Measurements from ENCODE around the gene HMGB2.

The HMGB2 gene

DNA sequence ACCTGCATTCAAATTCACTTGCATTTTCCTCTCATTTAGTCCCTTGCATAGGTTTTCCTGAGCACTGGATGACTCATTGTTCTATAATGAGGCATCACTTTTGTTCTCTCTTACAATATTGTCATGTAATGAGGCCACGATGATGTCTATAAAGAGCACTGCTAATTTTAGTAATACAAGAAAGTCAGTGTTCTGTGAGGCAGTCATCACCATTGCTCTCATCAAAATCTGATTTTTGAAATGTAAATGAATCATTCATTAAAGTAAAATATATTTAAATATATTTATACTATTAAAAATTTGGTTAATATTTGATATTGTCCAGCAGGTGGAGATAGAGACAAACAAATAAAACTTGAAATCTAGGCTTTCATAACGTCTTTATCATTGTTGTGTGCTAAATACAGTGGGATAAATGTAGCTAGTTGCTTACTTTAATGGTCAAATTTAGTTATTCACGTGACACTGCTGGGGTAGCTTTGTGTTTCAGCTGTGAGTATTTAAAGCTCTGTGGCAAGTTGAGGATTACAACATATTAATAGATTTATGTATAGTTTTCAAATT, 15.4 kb downstream of the HMGB2 start:
- Mint-ChIP-seq H3K36me3 (peaks cover 7% of the 10 kb centered on the region), H3K9me3 (no peaks in the 10 kb centered on the region), H3K4me1 (no peaks in the 10 kb centered on the region), H3K27ac (no peak overlapping the region), H3K4me3 (no peak overlapping the region), H3K27me3 (no peaks in the 10 kb centered on the region)
- ATAC-seq, result no peak

DNA sequence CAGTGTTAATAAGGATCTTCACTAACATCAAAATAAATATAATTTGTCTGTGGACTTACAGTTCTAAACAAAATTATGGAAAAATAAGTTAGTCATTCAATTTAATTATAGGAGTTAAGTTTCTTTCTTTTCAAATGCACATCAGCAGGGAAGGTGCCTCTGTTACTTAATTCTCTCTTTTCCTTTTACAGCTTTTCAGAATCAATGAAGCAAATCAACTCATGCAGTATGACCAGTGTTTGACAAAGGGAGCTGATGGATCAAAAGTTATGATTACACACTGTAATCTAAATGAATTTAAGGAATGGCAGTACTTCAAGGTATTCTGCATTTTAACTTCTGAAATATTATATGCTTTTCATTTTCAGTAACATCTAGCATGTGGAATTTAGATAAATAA, 15.9 kb downstream of the HMGB2 start:
- Mint-ChIP-seq H3K36me3 (peaks cover 7% of the 10 kb centered on the region), H3K27me3 (no peaks in the 10 kb centered on the region), H3K4me3 (no peak overlapping the region), H3K9me3 (no peaks in the 10 kb centered on the region), H3K4me1 (no peaks in the 10 kb centered on the region), H3K27ac (no peak overlapping the region)
- no peak for ATAC-seq

DNA sequence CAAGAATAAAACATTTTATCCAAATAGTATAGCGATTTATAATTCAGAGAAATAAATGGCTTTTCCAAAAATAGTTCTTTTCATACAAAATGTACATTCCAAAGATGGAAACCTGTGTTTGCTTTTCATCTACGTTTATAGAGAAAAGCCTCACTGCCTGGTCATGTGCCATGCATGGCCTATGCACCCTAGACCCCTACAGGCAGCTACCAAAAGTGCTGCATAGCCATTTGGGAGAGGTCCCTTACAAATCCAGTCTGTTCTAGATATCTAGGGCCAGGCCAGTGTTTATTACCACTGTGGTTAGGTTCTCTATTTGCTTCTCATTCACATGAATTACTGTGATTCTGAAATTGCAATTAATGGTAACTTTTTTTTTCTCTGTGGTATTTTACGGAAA, 17.2 kb downstream of the HMGB2 start:
- peaks cover 7% of the 10 kb centered on the region for H3K36me3 Mint-ChIP-seq
- H3K4me3 Mint-ChIP-seq, result no peak overlapping the region
- H3K27ac Mint-ChIP-seq, result no peak overlapping the region
- no peak for ATAC-seq
- no peaks in the 10 kb centered on the region for H3K9me3 Mint-ChIP-seq
- H3K4me1 Mint-ChIP-seq, result no peaks in the 10 kb centered on the region
- H3K27me3 Mint-ChIP-seq, result no peaks in the 10 kb centered on the region

DNA sequence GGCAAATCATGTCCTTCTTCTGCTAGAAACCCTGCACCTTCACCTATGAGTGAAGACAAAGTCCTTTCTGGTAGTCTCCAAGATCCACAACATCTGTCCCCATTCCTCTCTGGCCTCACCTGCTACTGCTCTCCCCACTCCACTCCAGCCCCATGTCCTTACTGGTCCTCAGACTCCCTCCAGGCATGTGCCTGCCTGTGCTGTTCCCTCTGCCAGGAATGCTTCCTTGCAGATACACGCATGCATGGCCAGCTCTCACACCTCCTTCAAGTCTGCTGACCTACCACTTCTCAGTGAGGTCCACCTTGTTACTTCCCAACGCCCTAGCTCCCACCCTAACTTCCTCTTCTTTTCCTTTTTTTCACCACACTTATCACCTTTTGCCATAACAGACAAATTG, 18.1 kb downstream of the HMGB2 start:
- Mint-ChIP-seq H3K27ac (no peak overlapping the region), H3K9me3 (no peaks in the 10 kb centered on the region), H3K27me3 (no peaks in the 10 kb centered on the region), H3K36me3 (peaks cover 8% of the 10 kb centered on the region), H3K4me1 (no peaks in the 10 kb centered on the region), H3K4me3 (no peak overlapping the region)
- ATAC-seq, result no peak

DNA sequence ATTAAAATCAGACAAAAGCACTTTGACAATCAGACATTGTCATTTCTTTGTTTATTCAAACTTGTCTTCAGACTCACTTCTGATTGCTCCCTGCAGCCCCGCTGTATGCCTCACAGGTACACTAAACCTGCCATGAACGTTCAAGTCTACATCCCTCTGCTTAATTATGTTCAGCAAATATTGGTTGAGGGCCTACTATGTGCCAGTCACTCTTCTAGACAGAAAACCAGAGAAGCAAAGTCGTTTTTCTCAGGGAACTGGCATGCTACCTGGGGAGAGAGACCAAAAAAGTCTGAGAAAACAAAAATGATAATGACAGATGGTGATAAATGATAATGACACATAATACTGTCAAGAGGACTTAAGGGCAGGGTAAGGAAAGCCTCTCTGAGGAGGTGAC, 19.4 kb downstream of the HMGB2 start:
- no peaks in the 10 kb centered on the region for H3K27me3 Mint-ChIP-seq
- peaks cover 14% of the 10 kb centered on the region for H3K36me3 Mint-ChIP-seq
- H3K4me3 Mint-ChIP-seq, result no peak overlapping the region
- H3K27ac Mint-ChIP-seq, result no peak overlapping the region
- no peaks in the 10 kb centered on the region for H3K9me3 Mint-ChIP-seq
- no peak for ATAC-seq
- H3K4me1 Mint-ChIP-seq, result no peaks in the 10 kb centered on the region

DNA sequence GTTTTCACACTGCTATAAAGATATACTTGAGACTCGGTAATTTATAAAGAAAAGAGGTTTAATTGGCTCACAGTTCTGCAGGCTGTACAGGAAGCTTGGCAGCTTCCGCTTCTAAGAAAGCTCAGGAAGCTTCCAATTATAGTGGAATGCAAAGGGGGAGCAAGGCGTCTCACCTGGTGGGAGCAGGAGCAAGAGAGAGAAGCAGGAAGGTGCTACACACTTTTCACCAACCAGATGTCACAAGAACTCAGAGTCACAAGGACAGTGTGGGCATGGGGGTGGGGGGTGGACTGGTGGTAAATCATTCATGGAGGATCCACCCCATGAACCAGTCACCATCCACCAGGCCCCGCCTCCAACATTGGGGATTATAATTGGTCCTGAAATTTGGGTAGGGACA, 22.8 kb downstream of the HMGB2 start:
- Mint-ChIP-seq H3K27ac (no peak overlapping the region), H3K9me3 (no peaks in the 10 kb centered on the region), H3K4me3 (no peak overlapping the region), H3K36me3 (peaks cover 22% of the 10 kb centered on the region), H3K27me3 (no peaks in the 10 kb centered on the region), H3K4me1 (no peaks in the 10 kb centered on the region)
- ATAC-seq, result no peak

DNA sequence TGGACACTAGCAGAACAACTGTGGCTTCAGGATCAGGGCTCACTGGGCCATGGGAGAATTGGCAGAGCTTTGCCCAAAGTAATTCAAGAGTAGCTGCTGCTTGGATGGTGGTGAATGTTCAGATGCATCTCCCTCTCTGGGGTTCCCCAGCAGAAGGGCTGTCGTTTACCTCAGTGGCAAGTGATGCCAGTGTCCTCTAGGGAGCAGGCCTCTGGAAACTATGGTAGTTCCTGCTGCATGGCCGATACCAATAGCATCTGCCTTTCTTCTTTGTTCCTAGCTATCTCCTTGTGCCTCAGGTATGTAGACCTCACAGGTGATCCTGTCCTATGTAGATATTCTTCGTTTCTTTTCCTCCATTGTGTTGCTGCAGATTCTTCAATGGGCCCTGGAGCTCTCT, 26.4 kb downstream of the HMGB2 start:
- Mint-ChIP-seq H3K36me3 (peaks cover 41% of the 10 kb centered on the region), H3K27ac (no peak overlapping the region), H3K4me3 (no peak overlapping the region), H3K9me3 (no peaks in the 10 kb centered on the region), H3K27me3 (no peaks in the 10 kb centered on the region), H3K4me1 (no peaks in the 10 kb centered on the region)
- ATAC-seq, result no peak

DNA sequence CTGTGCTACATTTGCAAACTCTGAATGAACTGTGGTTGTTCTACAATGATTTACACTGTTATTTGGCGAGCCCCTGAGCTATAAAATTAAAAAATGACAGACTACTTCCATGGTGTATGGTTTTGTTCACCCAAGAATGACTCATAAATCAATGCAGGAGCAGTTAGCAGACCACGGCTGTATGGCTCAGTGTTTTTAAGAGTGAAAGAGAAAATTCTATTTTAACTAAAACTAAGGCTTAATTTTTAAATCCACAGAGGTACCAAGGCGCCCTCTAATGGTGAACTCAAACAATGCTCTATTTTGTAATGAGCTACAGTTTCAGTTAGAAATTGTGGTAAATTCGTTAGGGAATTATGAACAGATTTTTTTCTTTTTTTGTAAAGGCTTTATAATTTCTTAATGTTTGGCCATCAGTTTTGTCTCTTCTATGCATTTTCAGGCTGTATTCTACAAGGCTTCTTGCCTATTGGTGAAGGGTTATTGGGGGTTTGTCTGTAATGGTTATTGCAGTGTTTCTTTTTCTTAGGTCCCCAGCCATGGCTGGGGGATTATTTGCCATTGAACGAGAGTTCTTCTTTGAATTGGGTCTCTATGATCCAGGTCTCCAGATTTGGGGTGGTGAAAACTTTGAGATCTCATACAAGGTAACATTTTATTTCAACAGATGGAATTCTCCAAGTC, 32.5 kb downstream of the HMGB2 start:
- no peak overlapping the region for H3K4me3 Mint-ChIP-seq
- H3K27me3 Mint-ChIP-seq, result no peaks in the 10 kb centered on the region
- H3K27ac Mint-ChIP-seq, result no peak overlapping the region

DNA sequence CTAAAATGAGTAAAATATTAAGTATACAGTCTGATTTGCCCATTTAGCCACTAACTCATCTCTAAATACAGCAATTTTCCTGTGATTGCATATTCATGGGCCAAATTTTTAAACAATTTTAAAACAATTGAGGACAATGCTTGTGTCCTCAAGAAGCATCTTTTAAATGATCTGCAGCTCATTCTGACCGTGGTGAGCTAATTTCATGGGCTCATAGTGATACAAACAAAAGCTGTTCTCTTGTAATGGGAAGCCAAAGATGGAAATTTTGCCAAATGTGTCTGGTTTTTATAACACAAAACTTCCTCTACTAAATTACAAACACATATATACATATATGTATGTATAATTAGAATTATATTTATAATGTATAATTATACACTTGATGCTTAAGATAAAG, 39.7 kb downstream of the HMGB2 start:
- no peak for ATAC-seq
- Mint-ChIP-seq H3K36me3 (peaks cover 6% of the 10 kb centered on the region), H3K9me3 (no peaks in the 10 kb centered on the region), H3K27me3 (no peaks in the 10 kb centered on the region), H3K4me1 (no peaks in the 10 kb centered on the region), H3K27ac (no peak overlapping the region), H3K4me3 (no peak overlapping the region)

More for the DNA sequence above, 32.5 kb downstream of the HMGB2 start:
- Mint-ChIP-seq H3K36me3 (peaks cover 26% of the 10 kb centered on the region), H3K4me1 (no peaks in the 10 kb centered on the region), H3K9me3 (no peaks in the 10 kb centered on the region)
- ATAC-seq, result no peak

DNA sequence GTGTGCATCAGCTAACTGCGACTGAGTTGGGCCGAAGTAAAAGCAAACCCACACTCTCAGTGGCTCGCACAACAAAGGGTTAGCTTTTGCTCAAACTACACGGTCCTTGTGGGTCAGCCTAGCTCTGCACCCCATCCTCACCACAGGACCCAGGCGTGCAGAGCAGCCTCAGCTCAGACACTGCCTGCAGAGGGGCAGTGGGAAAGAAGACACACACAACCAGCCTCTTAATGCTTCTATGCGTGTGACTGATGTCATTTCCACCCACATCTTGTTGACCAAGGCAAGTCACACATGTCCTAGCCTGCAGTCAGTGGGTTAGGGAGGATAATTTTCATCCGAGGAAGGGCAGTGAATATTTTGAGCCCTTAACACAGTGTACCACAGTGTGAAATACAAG, 40.5 kb downstream of the HMGB2 start:
- no peaks in the 10 kb centered on the region for H3K27me3 Mint-ChIP-seq
- no peaks in the 10 kb centered on the region for H3K9me3 Mint-ChIP-seq
- H3K4me3 Mint-ChIP-seq, result no peak overlapping the region
- ATAC-seq, result no peak
- H3K27ac Mint-ChIP-seq, result no peak overlapping the region
- H3K36me3 Mint-ChIP-seq, result no peaks in the 10 kb centered on the region
- H3K4me1 Mint-ChIP-seq, result no peaks in the 10 kb centered on the region

DNA sequence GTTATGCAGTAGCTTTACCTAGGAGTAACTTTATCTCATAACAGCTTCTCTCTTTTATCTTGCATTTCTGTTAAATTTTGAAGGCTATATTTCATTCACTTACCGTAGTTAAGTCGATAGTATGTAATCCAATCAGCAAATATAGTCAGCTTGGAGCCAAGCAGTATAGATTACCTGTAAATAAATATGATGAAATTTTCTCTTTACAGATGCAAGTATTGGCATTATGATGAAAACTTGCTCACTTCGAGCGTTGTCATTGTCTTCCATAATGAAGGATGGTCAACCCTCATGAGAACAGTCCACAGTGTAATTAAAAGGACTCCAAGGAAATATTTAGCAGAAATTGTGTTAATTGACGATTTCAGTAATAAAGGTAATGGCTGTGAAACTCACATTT, 42.3 kb downstream of the HMGB2 start:
- Mint-ChIP-seq H3K27ac (no peak overlapping the region), H3K36me3 (no peaks in the 10 kb centered on the region), H3K9me3 (no peaks in the 10 kb centered on the region), H3K4me1 (no peaks in the 10 kb centered on the region), H3K4me3 (no peak overlapping the region), H3K27me3 (no peaks in the 10 kb centered on the region)
- ATAC-seq, result no peak

DNA sequence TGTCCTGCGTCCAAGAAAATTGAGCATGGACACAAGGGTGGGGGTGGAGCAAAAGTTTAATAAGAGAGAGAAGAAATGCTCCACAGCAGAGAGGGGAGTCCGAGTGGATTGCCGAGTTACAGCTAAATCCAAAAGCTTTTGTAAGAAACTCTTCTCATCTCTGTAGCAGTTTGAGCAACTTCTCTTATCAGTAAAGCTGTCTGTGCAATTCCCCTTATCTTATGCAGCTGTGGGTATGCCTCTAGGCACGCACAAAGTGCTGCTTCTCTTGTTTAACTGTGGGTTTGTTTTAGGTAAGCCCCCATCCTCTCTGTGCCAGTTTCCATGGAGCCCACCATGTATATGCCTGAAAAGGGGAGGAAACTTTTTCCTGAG, 44.8 kb downstream of the HMGB2 start:
- ATAC-seq, result no peak
- Mint-ChIP-seq H3K27ac (no peak overlapping the region), H3K36me3 (peaks cover 16% of the 10 kb centered on the region), H3K27me3 (no peaks in the 10 kb centered on the region), H3K4me3 (no peak overlapping the region), H3K4me1 (no peaks in the 10 kb centered on the region), H3K9me3 (no peaks in the 10 kb centered on the region)

DNA sequence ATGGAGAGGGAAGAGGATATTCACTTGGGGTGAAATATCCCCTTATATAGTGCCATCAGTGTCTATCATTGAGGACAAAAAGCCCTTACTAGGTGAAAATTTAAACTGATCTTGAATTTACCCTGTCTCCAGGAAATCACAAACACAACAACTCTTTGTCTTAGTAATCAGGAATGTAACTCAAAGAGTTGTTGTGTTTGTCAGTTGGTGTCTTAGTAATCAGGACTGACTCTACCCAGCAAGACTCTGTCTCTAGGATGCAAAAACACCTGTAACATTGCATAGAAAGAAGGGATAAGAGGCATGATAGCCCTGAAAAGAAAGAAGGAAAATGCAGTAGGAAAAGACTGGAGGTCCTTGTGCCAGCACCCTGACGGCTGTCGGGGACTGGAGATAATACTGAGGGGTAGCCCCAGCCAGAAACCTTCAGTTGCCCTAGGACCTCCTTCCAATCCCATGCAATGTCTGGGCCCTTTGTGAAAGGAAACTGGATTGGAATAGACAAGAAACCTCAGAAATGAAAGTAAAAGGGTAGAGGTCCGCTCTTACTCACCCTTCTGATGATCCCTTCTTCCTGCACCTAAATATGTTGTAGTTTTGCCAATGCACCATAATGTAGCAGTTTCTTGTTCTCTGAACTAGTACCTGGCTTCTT, 45.3 kb downstream of the HMGB2 start:
- no peak overlapping the region for H3K27ac Mint-ChIP-seq
- peaks cover 21% of the 10 kb centered on the region for H3K36me3 Mint-ChIP-seq
- H3K9me3 Mint-ChIP-seq, result no peaks in the 10 kb centered on the region
- ATAC-seq, result no peak
- no peak overlapping the region for H3K4me3 Mint-ChIP-seq
- H3K4me1 Mint-ChIP-seq, result no peaks in the 10 kb centered on the region
- no peaks in the 10 kb centered on the region for H3K27me3 Mint-ChIP-seq

DNA sequence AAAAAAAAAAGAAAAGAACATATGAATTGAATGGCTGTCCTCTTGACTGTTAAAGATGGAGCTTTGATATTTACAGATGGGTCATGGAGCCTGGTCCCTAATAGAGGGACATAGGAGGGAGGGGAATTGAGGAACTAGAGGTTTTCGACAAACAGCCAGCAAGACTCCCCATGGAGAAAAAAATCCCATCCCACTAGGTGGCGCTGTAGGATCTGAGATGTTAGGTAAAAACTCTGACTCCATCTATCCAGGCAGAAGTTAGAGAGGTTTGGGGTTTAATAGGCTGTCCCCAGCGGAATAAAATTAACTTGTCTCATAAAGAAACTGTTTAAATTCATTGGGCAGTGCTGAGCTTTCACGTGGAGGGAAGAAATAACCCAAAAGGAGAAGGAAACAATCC, 45.9 kb downstream of the HMGB2 start:
- ATAC-seq, result no peak
- H3K4me3 Mint-ChIP-seq, result no peak overlapping the region
- no peaks in the 10 kb centered on the region for H3K4me1 Mint-ChIP-seq
- H3K9me3 Mint-ChIP-seq, result no peaks in the 10 kb centered on the region
- no peak overlapping the region for H3K27ac Mint-ChIP-seq
- H3K36me3 Mint-ChIP-seq, result peaks cover 26% of the 10 kb centered on the region
- H3K27me3 Mint-ChIP-seq, result no peaks in the 10 kb centered on the region

DNA sequence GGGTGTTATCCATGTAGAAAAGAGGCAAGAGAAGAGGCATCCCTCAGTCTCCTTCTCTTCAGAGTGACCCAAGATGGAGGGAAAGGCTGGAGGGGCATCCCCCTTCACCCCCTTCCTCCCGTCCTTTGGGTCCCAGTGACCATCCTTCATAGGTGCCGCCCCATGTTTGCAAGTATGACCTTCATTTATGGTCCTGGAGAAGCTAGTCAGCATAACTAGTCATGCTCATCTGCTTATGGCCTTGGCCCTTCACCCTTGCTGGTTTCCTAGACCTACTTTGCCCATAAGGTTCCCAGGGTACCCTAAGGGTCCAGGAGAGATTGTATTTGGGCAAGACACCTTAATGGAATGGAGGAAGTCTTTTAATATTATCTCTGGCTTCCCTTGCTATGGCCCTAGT, 46.7 kb downstream of the HMGB2 start:
- no peak overlapping the region for H3K27ac Mint-ChIP-seq
- peaks cover 2% of the 10 kb centered on the region for H3K9me3 Mint-ChIP-seq
- H3K4me1 Mint-ChIP-seq, result no peaks in the 10 kb centered on the region
- no peaks in the 10 kb centered on the region for H3K27me3 Mint-ChIP-seq
- ATAC-seq, result no peak
- H3K36me3 Mint-ChIP-seq, result peaks cover 33% of the 10 kb centered on the region
- H3K4me3 Mint-ChIP-seq, result no peak overlapping the region

DNA sequence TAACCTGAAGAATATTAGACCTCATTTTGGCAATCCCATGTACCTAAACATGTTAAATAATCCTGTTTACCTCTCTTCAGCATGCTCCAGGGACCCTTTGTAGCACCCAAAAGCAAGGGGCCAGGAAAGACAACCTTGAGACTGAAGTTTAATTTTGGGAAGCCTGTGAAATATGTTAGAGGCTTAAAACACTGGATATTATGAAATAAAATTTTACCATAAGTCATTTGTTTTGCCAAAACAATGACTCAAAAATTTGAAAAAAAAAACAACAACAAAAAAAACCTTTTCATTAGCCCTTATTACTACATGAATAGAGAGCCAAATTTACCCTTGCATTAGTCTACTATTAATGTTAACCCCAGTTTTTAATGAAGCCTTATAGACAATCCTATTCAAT, 49.7 kb downstream of the HMGB2 start:
- Mint-ChIP-seq H3K36me3 (peaks cover 49% of the 10 kb centered on the region), H3K27me3 (no peaks in the 10 kb centered on the region), H3K4me3 (no peak overlapping the region), H3K27ac (no peak overlapping the region), H3K4me1 (peaks cover 11% of the 10 kb centered on the region), H3K9me3 (peaks cover 3% of the 10 kb centered on the region)
- no peak for ATAC-seq
